TTC549 (cell line): ENCODE results near the gene LYSMD4.

Experiments used
- FAIRE-seq: peaks from 2 replicates; lab custom pipeline; 2012; peaks lifted over from hg19 to GRCh38; lab: Jason Lieb, UNC

The LYSMD4 gene

DNA sequence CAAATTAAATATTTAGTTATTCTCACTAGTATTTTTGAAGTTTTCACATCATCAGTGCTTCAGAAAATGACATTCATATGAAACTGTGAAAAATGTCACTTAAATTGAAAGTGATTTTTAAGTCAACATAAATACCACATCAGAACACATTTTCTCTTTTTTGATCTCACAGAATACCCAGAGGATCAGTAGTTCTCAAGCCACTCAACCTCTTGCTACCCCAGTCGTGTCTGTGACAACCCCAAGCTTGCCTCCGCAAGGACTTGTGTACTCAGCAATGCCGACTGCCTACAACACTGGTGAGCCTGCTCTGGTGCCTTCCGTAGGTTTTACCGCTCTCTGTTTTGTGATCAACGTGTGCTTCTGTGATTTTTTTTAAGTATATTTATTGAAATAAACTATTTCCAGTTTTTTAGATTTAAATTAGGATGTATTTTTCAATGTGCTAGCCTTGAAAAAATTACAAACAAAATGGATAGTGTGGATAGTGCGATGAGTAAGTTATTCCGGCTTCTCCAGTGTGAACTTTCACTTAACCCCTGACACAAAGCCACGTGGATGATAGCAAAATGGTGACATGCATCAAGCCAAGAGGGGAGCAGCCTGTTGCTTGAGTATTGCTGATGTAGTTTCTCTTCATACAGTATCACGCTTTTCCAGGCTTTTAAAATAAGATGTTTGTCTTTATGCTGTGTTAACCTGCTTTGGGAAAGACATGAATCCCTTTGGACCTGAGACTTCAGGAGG lies 26.5 kb downstream of the LYSMD4 start:
- FAIRE-seq, result no peak

DNA sequence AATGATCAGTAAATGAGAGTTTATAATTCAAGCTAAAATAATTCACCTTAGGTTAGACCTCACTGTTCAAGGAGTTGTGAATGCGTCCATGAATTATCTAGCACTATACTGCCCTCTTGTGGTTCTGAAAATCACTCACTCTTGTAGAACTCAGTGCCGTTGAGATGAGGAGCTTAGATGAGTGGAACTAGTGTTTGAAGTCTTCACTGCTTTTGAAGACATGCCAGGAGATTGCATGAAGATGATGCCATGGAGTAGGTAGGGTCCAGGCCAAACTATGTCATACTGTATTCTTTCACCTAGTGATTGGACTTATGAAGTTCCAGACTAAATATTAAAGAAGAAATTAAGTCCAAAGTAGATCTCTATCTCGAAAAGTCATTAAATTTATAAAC lies 28.8 kb downstream of the LYSMD4 start:
- FAIRE-seq, result peak; percentile 93

DNA sequence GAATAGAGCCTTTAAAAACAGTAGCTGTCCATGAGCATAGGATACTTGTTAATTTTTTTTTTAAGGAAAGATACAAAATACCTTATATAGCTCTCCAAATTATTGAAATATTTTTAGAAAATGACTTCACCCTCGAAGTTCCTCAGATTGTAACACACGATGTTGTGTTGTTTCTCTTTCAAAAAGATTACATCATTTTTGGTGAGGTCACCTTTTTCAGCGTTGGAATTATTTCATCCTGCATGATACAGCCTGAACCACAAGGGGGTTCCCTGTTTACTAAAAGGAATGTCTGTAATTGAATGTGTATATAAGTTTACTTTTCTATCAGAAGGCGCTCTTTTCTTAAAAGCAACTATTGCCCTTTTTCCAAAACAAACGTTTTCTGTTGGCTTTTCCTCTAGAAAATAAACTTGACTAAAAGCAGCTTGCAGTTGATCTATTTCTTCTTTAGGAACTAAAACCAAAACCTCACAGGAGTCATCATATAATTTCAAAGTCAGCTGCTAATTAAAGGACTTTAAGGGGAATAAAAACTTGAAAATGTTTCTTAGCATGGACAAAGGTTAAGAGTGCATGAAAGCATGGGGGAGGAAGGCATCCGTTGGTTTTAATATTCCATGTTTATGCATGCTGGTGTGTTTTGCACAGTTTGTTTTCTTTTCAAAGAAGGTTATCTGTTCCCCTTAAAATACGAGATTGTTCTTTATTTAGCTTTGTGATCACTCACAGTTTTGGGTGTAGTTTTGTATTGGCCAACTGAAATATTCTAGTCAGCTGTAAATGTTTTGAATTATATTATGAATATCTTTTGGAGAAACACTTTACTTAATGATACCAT lies 29.4 kb downstream of the LYSMD4 start:
- FAIRE-seq, result peak; percentile 56

DNA sequence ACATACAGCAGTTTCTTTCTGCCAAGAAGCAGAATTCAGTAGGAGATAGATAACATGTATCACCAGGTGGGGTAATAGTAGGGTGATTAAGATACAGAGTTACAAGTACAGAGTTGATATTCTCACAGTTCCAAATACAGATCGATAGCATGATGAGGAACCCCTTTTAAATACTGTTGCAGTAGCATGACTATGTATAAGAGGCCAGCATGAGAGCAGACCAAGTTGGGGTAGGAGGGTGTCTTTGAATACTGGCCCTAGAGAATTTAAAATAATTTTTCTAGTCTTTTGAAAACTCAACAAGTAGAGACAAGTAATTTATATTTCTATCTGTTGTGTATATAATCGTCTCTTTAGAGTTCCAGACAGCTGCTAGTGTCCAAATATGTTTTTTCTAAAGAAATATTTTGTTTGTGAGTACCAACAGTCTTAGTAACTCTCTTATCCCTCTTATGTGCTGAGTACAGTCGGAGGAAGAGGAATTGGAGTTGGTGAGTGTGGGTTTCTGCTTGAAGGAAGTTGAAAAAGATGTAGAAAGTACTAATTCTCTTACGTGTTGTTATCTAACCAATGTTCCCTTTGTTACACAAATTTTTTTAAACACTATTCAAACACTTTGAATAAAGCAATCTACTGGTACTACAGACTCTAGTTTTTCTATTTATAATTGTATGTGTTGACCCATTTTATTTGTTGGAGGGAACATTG lies 30.2 kb downstream of the LYSMD4 start:
- no peak for FAIRE-seq

- FAIRE-seq, result no peak
These were observed 37.1 kb downstream of the LYSMD4 start for GRCh38 chr15:99696096-99696495.

- FAIRE-seq, result no peak
These were observed 40.4 kb downstream of the LYSMD4 start for GRCh38 chr15:99692825-99693224.

GRCh38 chr15:99686290-99686689 lies 46.9 kb downstream of the LYSMD4 start:
- FAIRE-seq, result no peak

- no peak for FAIRE-seq
These were observed 50.1 kb downstream of the LYSMD4 start for GRCh38 chr15:99683000-99683670.

DNA sequence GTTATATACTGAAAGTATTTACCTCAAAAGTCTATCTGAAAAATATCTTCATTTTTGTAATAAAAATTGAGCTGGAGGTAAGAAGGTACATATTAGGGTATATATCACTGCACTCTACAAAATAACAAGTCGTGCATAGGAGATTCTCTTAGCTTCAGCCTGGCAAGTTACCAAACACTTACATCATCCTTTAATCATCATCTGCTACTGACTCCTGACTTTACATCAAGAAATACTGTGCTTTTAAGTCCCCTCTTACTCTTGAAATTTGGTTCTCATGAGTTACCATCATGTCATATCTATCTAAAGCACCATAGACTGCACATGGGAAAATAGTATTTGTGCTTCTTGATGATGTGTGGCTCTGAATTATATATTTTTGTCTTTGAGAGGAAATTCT lies 50.8 kb downstream of the LYSMD4 start:
- FAIRE-seq, result no peak

GRCh38 chr15:99681990-99682389 lies 51.2 kb downstream of the LYSMD4 start:
- no peak for FAIRE-seq

- FAIRE-seq, result no peak
These were observed 53.0 kb downstream of the LYSMD4 start for GRCh38 chr15:99680276-99680675.

DNA sequence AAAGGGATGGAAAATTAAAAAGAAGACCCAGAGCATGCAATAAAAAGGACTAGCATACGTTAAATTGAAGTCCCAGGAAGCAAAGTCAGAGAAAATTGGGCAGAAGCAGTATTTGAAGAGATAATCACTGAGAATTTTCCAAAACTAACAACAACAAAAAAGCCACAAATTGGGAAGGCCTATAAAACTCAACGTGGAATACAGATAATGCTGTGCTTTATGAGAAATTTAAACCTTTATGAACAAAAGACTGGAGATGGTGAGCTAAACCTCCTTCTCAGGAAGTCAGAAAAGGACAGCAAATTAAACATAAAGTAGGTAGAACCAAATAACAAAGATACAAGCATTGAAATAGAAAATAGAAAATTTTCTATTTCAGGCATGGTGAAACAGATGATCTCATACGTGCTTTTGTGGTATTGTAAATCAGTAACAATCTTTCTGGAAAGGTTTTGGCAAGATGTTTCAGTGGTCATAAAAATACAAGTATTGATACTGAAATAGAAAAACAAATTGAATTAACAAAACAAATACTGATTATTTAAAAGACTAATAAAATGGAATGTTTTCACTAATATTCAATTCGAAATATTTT lies 55.6 kb downstream of the LYSMD4 start:
- FAIRE-seq, result no peak
